Neuron (in vitro differentiated cells): ENCODE results near the gene MAX.

Experiments used
- H2AFZ ChIP-seq: one replicate; pipeline ENCODE4 v1.6.1; 2013; ENCODE audit warnings: low read depth, mild to moderate bottlenecking, inconsistent platforms, low read length, moderate library complexity
- H3K27me3 ChIP-seq: one replicate; pipeline ENCODE4 v1.6.1; 2013; ENCODE audit warnings: low read length; ENCODE audit not compliant: insufficient read depth
- H3K36me3 ChIP-seq: one replicate; pipeline ENCODE4 v1.6.1; 2013; ENCODE audit warnings: low read length; ENCODE audit not compliant: insufficient read depth
- H3K4me1 ChIP-seq: one replicate; pipeline ENCODE4 v1.6.1; 2013; ENCODE audit warnings: low read length; ENCODE audit not compliant: insufficient read depth
- H3K4me3 ChIP-seq: 2 replicates; pipeline ENCODE4 v1.5.1; 2013; ENCODE audit warnings: mild to moderate bottlenecking, low read length, moderate library complexity
- H3K9me3 ChIP-seq: one replicate; pipeline ENCODE4 v1.6.1; 2013; ENCODE audit warnings: low read length

MAX gene

GRCh38 chr14:65075628-65076325 lies 26.5 kb downstream of the MAX start:
- Histone ChIP-seq H3K36me3 (peaks cover 39% of the 10 kb centered on the region), H3K4me1 (no peaks in the 10 kb centered on the region), H3K27me3 (no peaks in the 10 kb centered on the region), H3K9me3 (no peaks in the 10 kb centered on the region), H2AFZ (no peak overlapping the region), H3K4me3 (no peak overlapping the region)

DNA sequence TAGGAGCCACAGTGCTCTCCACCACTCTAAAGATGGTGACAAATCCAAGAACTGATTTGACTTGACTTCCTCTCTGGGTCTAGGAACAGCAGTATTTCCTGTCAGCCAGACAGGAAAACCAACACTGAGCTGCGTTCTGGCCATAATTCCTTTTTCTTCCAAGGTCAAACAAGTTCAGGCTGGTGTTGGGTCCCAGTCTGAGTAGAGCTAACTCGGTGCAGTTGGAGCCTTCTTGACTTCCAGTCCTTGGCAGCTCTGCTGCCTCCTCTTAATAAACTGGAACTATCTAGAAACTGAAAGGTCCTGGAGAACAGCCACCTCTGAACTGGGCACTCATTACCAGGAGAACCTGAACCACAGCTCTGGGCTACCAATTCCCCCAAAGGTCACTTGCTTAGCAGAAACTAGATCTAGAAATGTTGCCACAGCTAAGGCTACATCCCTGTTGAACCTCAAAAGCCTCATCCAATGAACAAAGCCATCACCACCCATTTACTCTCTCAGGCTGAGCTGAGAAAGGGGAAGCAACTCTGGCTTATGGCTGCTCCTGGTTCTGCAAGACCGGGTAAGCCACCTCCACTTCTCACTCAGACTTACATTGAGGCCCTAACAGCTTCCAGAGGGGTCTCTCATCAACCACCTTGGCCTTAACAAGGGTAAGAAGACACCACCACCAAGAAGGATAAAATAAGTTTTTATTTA lies 27.7 kb downstream of the MAX start:
- Histone ChIP-seq H3K4me1 (no peaks in the 10 kb centered on the region), H2AFZ (no peak overlapping the region), H3K4me3 (no peak overlapping the region), H3K27me3 (no peaks in the 10 kb centered on the region), H3K36me3 (peaks cover 32% of the 10 kb centered on the region), H3K9me3 (no peaks in the 10 kb centered on the region)

- Histone ChIP-seq H3K4me1 (no peaks in the 10 kb centered on the region), H3K4me3 (no peak overlapping the region), H2AFZ (no peak overlapping the region), H3K9me3 (no peaks in the 10 kb centered on the region), H3K36me3 (peaks cover 26% of the 10 kb centered on the region), H3K27me3 (no peaks in the 10 kb centered on the region)
These were observed 28.6 kb downstream of the MAX start for GRCh38 chr14:65073605-65074201.

DNA sequence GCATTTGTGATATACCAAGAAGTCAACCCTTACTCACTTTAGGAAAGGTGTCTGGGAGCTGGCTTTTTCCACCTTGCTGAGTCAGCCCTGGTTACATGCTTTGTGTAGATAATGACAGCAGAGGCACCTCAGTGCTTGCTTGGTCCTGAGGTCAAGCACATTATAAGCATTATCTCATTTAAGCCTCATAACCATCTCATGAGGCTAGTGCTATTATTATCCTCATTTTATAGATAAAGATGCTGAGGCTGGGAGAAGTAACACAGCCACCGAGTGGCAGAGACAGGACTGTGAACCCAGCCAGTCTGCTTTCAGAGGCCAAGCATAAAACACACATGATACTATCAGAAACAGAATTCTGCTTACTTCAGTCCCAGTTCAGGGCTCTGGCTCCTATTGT lies 29.4 kb downstream of the MAX start:
- Histone ChIP-seq H3K9me3 (no peaks in the 10 kb centered on the region), H3K4me1 (no peaks in the 10 kb centered on the region), H3K4me3 (no peak overlapping the region), H2AFZ (no peak overlapping the region), H3K36me3 (peaks cover 25% of the 10 kb centered on the region), H3K27me3 (no peaks in the 10 kb centered on the region)

DNA sequence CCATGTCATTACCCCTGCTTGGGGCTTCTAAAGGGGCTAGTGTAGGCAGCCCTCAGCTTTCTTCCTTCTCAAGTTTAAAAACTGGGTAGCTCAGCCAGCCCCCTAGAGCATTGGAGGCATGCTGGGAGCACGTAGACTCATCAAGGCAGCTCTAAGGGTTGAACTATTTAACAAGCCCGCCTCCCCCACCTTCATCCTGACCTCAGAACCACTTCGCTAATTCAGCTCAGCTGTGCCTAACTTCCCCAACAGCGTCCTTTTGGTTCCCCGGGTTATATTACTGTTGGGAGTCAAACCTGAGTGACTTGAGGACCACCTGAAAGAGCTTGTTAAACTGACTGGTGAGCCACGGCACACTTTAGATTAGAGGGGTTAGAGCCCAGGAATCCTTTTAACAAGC lies 30.1 kb downstream of the MAX start:
- H3K36me3 ChIP-seq, result peaks cover 18% of the 10 kb centered on the region
- H3K4me3 ChIP-seq, result no peak overlapping the region
- H3K27me3 ChIP-seq, result no peaks in the 10 kb centered on the region
- H3K4me1 ChIP-seq, result no peaks in the 10 kb centered on the region
- H2AFZ ChIP-seq, result no peak overlapping the region
- no peaks in the 10 kb centered on the region for H3K9me3 ChIP-seq

DNA sequence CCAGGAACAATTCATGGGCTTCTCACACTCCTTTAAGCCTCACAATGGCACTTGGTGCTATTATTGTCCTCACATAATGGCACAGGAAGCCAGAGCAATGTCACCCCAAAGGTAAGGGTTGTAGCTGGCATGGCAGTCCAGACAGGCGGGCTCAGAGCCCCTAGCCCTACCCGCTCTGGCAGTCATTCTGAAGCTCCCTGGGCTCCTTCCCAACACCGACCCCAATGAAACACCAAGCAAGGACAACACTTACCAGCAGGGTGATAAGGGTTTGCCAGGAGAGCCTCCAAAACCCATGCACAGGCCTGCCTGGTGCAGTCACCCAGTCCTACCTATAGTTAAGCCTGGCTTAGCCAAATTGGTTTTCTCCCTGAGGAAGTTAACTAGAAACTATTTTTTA lies 30.8 kb downstream of the MAX start:
- Histone ChIP-seq H3K36me3 (peaks cover 11% of the 10 kb centered on the region), H3K4me1 (no peaks in the 10 kb centered on the region), H3K4me3 (no peak overlapping the region), H2AFZ (no peak overlapping the region), H3K9me3 (no peaks in the 10 kb centered on the region), H3K27me3 (no peaks in the 10 kb centered on the region)

GRCh38 chr14:65070471-65070976 lies 31.8 kb downstream of the MAX start:
- Histone ChIP-seq H2AFZ (no peak overlapping the region), H3K36me3 (peaks cover 6% of the 10 kb centered on the region), H3K4me3 (no peak overlapping the region), H3K4me1 (no peaks in the 10 kb centered on the region), H3K9me3 (no peaks in the 10 kb centered on the region), H3K27me3 (no peaks in the 10 kb centered on the region)

DNA sequence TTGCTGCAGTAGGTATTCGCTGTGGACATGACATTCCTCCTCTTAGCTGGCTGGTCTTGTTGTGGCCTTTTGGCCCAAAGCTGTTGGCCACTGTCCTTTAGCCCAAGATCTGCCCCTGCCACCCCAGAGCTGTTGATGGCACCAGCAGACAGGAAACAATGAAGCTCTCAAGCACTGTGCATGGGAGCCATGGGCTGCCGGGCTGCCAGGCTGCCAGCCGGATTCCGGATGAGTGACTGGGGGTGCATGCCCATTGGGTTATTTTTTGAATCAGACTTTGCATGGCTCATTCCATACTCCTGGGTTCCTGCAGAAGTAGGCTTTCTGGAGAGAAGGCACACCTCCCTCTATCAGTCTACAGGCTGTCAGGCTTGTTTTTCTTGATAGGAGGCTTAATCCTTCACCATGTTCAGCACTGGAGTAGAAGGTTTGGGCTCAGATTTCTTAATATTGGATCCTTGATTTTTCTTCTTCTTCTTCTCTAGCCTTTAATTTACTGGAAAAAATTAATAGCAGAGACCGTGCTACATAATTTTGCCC lies 32.4 kb downstream of the MAX start:
- Histone ChIP-seq H3K4me3 (no peak overlapping the region), H3K9me3 (no peaks in the 10 kb centered on the region), H3K36me3 (peaks cover 9% of the 10 kb centered on the region), H2AFZ (no peak overlapping the region), H3K4me1 (no peaks in the 10 kb centered on the region), H3K27me3 (no peaks in the 10 kb centered on the region)

GRCh38 chr14:65065719-65066118 lies 36.6 kb downstream of the MAX start:
- no peaks in the 10 kb centered on the region for H3K4me1 ChIP-seq
- peaks cover 40% of the 10 kb centered on the region for H3K36me3 ChIP-seq

DNA sequence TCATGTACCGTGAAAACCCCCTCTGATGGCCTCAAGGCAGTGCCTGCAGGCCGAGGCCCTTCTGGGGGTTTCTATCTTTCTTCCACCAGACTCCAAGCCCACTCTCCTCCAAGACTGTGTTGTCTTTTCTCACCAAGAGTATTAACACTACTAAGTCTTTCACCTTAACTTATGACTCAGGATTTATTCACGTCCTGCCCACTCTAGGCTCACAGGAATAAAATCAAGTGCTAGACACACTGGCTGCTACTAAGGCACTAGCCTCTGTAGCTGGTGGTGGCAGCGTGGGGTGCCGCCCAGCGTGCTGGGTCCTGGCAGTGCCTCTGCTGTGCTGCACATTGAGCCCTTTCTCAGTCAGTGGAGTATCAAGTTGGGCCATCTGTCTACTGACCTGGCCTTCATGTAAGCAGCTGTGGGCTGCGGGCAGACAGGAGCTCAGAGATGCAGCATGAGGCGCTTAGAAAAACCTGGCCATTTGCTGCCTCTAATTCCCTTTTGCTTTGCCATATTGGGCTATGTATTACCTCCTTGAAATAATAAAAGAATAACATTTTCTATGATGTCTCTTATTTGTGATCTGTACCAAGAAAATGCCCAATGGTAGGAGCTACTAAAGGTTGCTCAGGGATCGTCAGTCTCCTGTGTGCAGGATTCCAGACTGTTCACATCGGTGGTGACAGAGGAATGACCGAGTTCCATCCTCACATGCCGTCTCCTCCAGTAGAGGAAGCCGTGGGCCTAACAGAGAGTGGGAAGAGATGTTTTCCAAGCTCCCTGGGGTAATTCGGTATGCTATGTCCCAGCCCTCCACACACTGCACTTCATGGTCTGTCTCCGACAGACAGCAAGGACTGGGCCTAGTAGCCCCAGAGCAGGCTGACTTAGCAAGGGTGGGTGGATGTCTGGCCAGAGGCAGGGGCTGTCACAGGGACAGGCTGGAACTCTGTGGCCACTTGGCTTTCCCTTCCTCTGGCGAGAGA lies 39.9 kb downstream of the MAX start:
- Histone ChIP-seq H3K4me3 (no peak overlapping the region), H3K9me3 (no peaks in the 10 kb centered on the region), H3K36me3 (peaks cover 40% of the 10 kb centered on the region), H3K4me1 (no peaks in the 10 kb centered on the region), H3K27me3 (no peaks in the 10 kb centered on the region), H2AFZ (no peak overlapping the region)

More at GRCh38 chr14:65065719-65066118, 36.6 kb downstream of the MAX start:
- no peaks in the 10 kb centered on the region for H3K9me3 ChIP-seq
- H3K27me3 ChIP-seq, result no peaks in the 10 kb centered on the region
- no peak overlapping the region for H3K4me3 ChIP-seq
- no peak overlapping the region for H2AFZ ChIP-seq

DNA sequence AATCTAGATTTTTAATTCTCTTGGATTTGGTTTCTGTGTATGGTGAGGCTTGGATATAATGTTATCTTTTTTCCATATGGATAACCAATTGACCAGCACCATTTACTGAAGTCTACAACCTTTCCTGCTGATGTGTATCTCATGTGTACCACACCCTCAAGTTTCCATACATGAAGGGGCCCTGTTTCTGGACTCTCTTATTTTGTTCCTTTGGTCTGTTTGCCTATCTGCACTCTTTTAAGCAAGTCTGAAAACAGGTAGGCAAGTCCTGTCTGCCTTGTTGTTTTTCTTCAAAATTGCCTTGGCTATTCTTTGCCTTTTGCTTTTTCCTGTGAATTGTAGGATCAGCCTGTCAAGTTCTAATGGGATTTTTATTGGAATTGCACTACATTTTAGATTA lies 44.6 kb downstream of the MAX start:
- Histone ChIP-seq H3K27me3 (no peaks in the 10 kb centered on the region), H3K4me1 (no peaks in the 10 kb centered on the region), H3K9me3 (no peaks in the 10 kb centered on the region), H3K4me3 (no peak overlapping the region), H3K36me3 (peaks cover 41% of the 10 kb centered on the region), H2AFZ (no peak overlapping the region)

DNA sequence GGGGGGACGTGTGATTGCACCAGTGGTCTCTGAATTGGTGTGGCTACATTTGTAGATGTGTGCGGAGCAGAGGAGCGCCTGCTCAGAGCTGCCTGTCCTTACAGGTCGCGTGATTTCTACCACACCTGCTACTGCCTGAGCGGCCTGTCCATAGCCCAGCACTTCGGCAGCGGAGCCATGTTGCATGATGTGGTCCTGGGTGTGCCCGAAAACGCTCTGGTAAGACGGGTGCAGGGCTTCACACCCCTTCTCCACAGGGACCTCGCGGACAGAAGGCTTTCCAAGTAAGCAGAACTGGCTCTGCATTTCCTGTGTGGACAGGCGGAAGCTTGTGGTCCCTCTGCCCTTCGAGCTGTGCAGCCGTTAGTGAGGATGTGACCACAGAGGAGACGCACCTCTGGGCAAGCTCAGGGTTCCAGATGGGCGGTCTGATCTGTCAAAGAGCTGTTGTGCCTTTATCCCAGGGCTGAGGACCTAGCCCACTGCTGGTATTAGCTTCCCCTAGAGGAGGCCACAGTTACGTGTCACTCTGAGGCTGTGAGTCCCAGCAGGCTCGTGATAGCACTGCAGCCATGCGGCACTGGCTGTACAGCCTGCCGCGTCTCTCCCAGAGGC lies 47.7 kb downstream of the MAX start:
- no peak overlapping the region for H2AFZ ChIP-seq
- no peaks in the 10 kb centered on the region for H3K4me1 ChIP-seq
- no peaks in the 10 kb centered on the region for H3K27me3 ChIP-seq

More for the DNA sequence above, 47.7 kb downstream of the MAX start:
- Histone ChIP-seq H3K36me3 (peaks cover 27% of the 10 kb centered on the region), H3K4me3 (no peak overlapping the region), H3K9me3 (no peaks in the 10 kb centered on the region)
